HFF-Myc (cell line): ENCODE data around the gene SEBOX.

Source experiments
- DNase-seq: peaks from one replicate; pipeline ENCODE4 v3.0.0-alpha.2; 2011; ENCODE audit warnings: low read depth; ENCODE audit errors: extremely low read depth
- H3K4me3 ChIP-seq: replicated peaks from 2 replicates; pipeline ENCODE4 v1.5.1; 2011; ENCODE audit warnings: low read depth, mild to moderate bottlenecking, control low read depth, low read length
- CTCF ChIP-seq: IDR thresholded peaks from 2 replicates; pipeline ENCODE4 v1.5.1; 2012; ENCODE audit warnings: mild to moderate bottlenecking, low read depth, low read length, control low read depth; ENCODE audit errors: missing control alignments

The SEBOX gene

GRCh38 chr17:28370035-28370743, 5.2 kb upstream of the SEBOX start, which contains the start of gene VTN:
VTN (minus strand) TSS chr17:28370307; CDS start chr17:28370203, 104 bp downstream.
- H3K4me3 ChIP-seq: peak within 1 kb of the TSS; percentile 70
- no peak for TF ChIP-seq CTCF
- DNase-seq: no peak

GRCh38 chr17:28369684-28370034, 4.7 kb upstream of the SEBOX start:
- no peak for DNase-seq
- TF ChIP-seq CTCF: no peak
- no peak overlapping the region for H3K4me3 ChIP-seq

GRCh38 chr17:28368915-28369683, 4.1 kb upstream of the SEBOX start:
- no peak for TF ChIP-seq CTCF
- DNase-seq: no peak
- no peak overlapping the region for H3K4me3 ChIP-seq

GRCh38 chr17:28368306-28368831, 3.4 kb upstream of the SEBOX start:
- DNase-seq: no peak
- H3K4me3 ChIP-seq: no peak overlapping the region
- TF ChIP-seq CTCF: no peak

- DNase-seq: no peak
- H3K4me3 ChIP-seq: no peak overlapping the region
- no peak for TF ChIP-seq CTCF
Measured at GRCh38 chr17:28367641-28368305, 2.8 kb upstream of the SEBOX start.

- no peak for DNase-seq
- TF ChIP-seq CTCF: no peak
- H3K4me3 ChIP-seq: no peak overlapping the region
Measured at GRCh38 chr17:28366605-28367004, 1.6 kb upstream of the SEBOX start.
